Ovary (tissue), 3 donors: ENCODE results near the gene SYT11.

Experiments
- POLR2A ChIP-seq: fragments of 450-650 bp; IDR thresholded peaks from one replicate; pipeline ENCODE4 v1.6.1; 2017; ENCODE audit warnings: antibody characterized with exemption, mild to moderate bottlenecking, moderate library complexity
- TF ChIP-seq, protein P1 (sequence below), 3 donors: fragments of 450-650 bp in 2 of 3; fragments of 200-600 bp in 1 of 3; IDR thresholded peaks; one replicate each; pipeline versions ENCODE4 v1.5.1 to v1.8.0; 2016 to 2022; ENCODE audit warnings: antibody characterized with exemption in 3 of 3, mild to moderate bottlenecking in 1 of 3
- donor health status: DM: no; HTN: no; CAD: no.

DNA sequence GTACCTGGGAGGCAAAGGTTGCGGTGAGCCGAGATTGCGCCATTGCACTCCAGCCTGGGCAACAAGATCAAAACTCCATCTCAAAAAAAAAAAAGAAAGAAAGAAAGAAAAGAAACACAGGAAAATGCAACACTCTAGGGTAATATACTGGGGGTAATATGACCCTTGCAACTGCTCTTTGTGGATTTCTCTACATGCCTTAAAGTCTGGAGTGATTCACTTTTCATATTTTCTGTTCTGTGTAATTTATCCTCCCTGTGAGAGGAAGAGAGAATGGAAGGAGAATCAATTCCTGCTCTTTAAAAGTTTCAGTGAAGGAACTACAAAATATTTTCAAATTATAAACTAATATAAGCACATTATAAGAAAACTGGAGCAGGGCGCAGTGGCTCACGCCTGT, 29.1 kb downstream of the SYT11 start:
- TF ChIP-seq, protein P1, sequence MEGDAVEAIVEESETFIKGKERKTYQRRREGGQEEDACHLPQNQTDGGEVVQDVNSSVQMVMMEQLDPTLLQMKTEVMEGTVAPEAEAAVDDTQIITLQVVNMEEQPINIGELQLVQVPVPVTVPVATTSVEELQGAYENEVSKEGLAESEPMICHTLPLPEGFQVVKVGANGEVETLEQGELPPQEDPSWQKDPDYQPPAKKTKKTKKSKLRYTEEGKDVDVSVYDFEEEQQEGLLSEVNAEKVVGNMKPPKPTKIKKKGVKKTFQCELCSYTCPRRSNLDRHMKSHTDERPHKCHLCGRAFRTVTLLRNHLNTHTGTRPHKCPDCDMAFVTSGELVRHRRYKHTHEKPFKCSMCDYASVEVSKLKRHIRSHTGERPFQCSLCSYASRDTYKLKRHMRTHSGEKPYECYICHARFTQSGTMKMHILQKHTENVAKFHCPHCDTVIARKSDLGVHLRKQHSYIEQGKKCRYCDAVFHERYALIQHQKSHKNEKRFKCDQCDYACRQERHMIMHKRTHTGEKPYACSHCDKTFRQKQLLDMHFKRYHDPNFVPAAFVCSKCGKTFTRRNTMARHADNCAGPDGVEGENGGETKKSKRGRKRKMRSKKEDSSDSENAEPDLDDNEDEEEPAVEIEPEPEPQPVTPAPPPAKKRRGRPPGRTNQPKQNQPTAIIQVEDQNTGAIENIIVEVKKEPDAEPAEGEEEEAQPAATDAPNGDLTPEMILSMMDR (IDR thresholded peaks at IDR 0.05) = no peak
- TF ChIP-seq POLR2A = no peak
